Activated CD4-positive, alpha-beta T cell treated with anti-CD3 and anti-CD28 coated beads for 36 hours (primary cell): ENCODE results near the gene DCUN1D2. TPM values are rescaled to one million over a fixed set of nuclear protein-coding genes. Genes with fewer than 3 reads are reported as not detected.

Experiments
- ATAC-seq: fragments of 200-7000 bp; cut with Tn5 transposase; one replicate; pipeline ENCODE4 v1.10.0; 2021; ENCODE audit warnings: mild to moderate bottlenecking, moderate library complexity
- CTCF ChIA-PET: fragments of 350-600 bp; sonication (Branson Sonifier 250); formaldehyde crosslinking; loops from one replicate; lab custom pipeline; 2021; ENCODE audit warnings: antibody characterized with exemption; lab: Charles Lee
- POLR2A ChIA-PET: fragments of 350-600 bp; sonication (Branson Sonifier 250); formaldehyde crosslinking; loops from one replicate; lab custom pipeline; 2021; ENCODE audit warnings: antibody characterized with exemption, inconsistent platforms; lab: Charles Lee
- DNase-seq: peaks from one replicate; pipeline ENCODE4 v3.0.0-alpha.2; 2020
- H3K27ac Mint-ChIP-seq: one replicate; pipeline ENCODE4 v1.8.0; 2021; ENCODE audit warnings: mixed read lengths
- H3K27me3 Mint-ChIP-seq: one replicate; pipeline ENCODE4 v1.8.0; 2021; ENCODE audit warnings: mixed read lengths
- H3K36me3 Mint-ChIP-seq: one replicate; pipeline ENCODE4 v1.8.0; 2021; ENCODE audit warnings: low read depth, mixed read lengths
- H3K4me1 Mint-ChIP-seq: one replicate; pipeline ENCODE4 v1.8.0; 2021; ENCODE audit warnings: mixed read lengths
- H3K4me3 Mint-ChIP-seq: one replicate; pipeline ENCODE4 v1.8.0; 2021; ENCODE audit warnings: mild to moderate bottlenecking, moderate library complexity, mixed read lengths
- H3K9me3 Mint-ChIP-seq: one replicate; pipeline ENCODE4 v1.8.0; 2021; ENCODE audit warnings: low read depth, mixed read lengths
- intact Hi-C, 2 experiments: fragments of 100-400 bp; cut with DNase I in 1 of 2; cut with micrococcal nuclease in 1 of 2; formaldehyde crosslinking; loops; one replicate each; pipeline versions ENCODE4 v1.14.2 to v1.15.1; 2022 to 2024; cut with DNase I, micrococcal nuclease
- total RNA-seq, 2 experiments: library from RNA; stranded (reverse); gene quantifications; one replicate each; pipeline ENCODE4 v1.2.3, GENCODE V29; 2021

The DCUN1D2 gene
- 10 to 100 TPM; 12.1 to 15.3 TPM for total RNA-seq

DNA sequence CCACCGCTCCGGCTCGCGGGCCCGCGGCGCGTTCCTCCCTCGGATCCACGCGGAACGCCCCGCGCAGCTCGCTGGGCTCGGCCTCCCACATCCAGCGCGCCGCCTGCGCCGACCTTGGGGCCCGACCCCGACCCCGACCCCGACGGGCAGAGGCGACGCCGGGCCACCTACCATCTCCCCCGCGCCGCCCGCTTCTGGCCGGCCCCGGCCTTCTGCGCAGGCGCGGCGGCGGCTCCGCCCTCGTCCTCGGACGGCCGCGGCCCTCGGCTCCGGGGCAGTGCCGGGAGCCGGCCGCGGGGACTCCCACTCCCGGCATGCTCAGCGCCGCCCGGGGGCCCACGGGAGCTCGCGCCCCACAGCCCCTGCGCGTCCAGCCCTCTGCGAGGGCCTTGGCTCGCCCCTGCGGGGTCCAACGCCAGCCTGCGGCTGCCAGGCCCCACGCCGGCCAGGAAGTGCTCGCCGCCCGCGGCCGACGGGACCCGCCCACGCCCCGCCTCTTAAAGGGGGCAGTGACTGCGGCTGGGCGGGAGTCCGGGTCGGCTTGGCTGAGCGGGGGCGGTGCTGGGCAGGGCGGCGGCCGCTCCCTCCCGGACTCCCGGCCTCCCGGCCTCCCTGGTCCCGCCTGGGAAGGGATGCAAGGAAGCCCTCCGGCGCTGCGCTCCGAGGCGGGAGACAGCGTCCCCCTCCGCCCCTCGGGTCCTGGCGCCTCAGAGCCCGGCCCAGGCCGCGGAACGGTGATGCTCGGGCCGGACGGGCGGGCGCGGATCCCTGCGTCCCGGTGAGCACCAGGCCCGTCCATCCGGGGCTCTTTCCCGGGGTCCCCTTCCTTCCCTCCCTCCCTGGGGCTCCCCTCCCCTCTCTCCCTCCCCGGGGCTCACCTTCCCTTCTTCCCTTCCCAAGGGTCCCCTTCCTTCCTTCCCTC is at the start of gene DCUN1D2:
TSS of gene DCUN1D2 (minus strand) at position 216 of the 922 bp plus-strand sequence. CDS start at position 174, 42 bp downstream.
- Mint-ChIP-seq H3K4me1 (peaks cover 64% of the 10 kb centered on the region), H3K27ac (peak within 1 kb of the TSS; percentile 86), H3K36me3 (peaks cover 17% of the 10 kb centered on the region), H3K4me3 (peak within 1 kb of the TSS; percentile 85), H3K27me3 (no peaks in the 10 kb centered on the region), H3K9me3 (no peaks in the 10 kb centered on the region)
- POLR2A ChIA-PET, result no interaction called here
- ATAC-seq (peak; percentile 72), DNase-seq (peak; percentile 83)
- intact Hi-C loops, result loop anchor here (1.0 to 10.0 kb wide), 11 partner anchors 92 to 906 kb away; partner anchors contain the start of genes CUL4A (in 2 of the 2), TFDP1 (in 2 of the 2), CHAMP1 (in 1 of the 2) and LAMP1 (in 1 of the 2)
- CTCF ChIA-PET, result interaction anchor here (0.7 kb wide), 1 partner anchor 221 kb away, joined by 4 read pairs; no protein-coding TSS in a partner anchor

DNA sequence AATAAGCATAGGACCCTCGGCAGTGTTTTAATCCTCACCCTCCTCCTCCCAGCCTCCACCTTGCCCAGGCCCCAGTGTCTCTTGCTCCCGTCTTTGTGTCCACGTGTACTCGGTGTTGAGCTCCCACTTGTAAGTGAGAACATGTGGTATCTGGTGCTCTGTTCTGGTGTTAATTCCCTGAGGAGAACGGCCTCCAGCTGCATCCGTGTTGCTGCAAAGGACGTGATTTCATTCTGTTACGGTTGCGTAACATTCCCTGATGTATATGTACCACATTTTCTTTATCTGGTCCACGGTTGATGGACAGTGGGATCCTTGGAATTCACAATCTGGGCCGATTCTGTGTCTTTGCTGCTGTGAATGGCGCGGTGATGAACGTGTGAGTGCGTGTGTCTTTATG is 49.3 kb upstream of the DCUN1D2 start:
- ChIA-PET CTCF (no interaction called here), POLR2A (interaction anchor here (0.5 kb wide), 1 partner anchor 44 kb away, joined by 4 read pairs; no protein-coding TSS in a partner anchor)
- DNase-seq (no peak), ATAC-seq (no peak)
- no peak overlapping the region for H3K4me3 Mint-ChIP-seq
- H3K36me3 Mint-ChIP-seq, result peaks cover 24% of the 10 kb centered on the region
- intact Hi-C loops, result no loop called here
- no peak overlapping the region for H3K27ac Mint-ChIP-seq
- no peaks in the 10 kb centered on the region for H3K27me3 Mint-ChIP-seq
- H3K4me1 Mint-ChIP-seq, result peaks cover 2% of the 10 kb centered on the region
- peaks cover 7% of the 10 kb centered on the region for H3K9me3 Mint-ChIP-seq

DNA sequence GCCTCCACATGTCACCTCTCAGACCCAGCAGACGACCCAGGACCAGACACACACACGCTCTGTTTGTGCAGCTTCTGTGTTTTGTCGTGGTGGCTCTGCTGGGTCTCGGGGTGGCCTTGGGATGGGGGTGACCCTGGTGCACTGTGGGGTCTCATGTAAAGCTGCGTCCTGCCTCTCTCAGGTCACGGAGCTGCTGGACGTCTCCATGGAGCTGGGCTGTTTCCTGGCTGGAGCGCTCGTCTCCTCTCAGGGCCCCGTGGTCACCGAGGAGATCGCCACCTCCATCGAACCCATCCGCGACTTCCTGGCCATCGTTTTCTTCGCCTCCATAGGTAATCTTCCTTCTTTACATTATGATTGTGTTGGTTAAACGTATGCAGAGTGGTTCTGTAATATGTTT is 48.7 kb upstream of the DCUN1D2 start:
- ATAC-seq (no peak), DNase-seq (no peak)
- Mint-ChIP-seq H3K27ac (no peak overlapping the region), H3K4me1 (peaks cover 2% of the 10 kb centered on the region), H3K9me3 (peaks cover 7% of the 10 kb centered on the region), H3K36me3 (peaks cover 24% of the 10 kb centered on the region), H3K4me3 (no peak overlapping the region), H3K27me3 (no peaks in the 10 kb centered on the region)
- ChIA-PET CTCF (no interaction called here), POLR2A (no interaction called here)
- intact Hi-C loops, result no loop called here

DNA sequence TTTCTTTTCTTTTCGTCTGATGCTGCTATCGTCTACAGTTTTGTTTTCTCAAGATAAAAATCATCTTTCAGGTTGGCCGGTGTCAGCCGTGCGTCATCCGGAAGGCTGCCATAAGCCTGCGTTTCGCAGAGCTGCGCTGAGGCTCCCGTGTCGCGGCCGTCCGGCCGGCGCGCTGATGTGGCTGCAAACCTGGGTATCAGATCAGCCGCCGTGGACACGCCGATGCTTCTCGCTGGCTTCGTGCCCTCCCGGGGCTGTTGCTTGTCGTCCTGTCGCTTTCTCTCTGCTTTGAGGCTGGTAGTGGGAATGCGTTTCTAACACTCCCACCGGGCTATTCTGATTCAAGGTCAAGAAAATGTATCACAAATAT is 48.2 kb upstream of the DCUN1D2 start:
- Mint-ChIP-seq H3K4me1 (peaks cover 2% of the 10 kb centered on the region), H3K27me3 (no peaks in the 10 kb centered on the region), H3K36me3 (peaks cover 23% of the 10 kb centered on the region), H3K9me3 (peaks cover 7% of the 10 kb centered on the region), H3K4me3 (no peak overlapping the region), H3K27ac (no peak overlapping the region)
- ATAC-seq, result no peak
- no peak for DNase-seq
- POLR2A ChIA-PET, result no interaction called here
- CTCF ChIA-PET, result no interaction called here
- intact Hi-C loops, result no loop called here

DNA sequence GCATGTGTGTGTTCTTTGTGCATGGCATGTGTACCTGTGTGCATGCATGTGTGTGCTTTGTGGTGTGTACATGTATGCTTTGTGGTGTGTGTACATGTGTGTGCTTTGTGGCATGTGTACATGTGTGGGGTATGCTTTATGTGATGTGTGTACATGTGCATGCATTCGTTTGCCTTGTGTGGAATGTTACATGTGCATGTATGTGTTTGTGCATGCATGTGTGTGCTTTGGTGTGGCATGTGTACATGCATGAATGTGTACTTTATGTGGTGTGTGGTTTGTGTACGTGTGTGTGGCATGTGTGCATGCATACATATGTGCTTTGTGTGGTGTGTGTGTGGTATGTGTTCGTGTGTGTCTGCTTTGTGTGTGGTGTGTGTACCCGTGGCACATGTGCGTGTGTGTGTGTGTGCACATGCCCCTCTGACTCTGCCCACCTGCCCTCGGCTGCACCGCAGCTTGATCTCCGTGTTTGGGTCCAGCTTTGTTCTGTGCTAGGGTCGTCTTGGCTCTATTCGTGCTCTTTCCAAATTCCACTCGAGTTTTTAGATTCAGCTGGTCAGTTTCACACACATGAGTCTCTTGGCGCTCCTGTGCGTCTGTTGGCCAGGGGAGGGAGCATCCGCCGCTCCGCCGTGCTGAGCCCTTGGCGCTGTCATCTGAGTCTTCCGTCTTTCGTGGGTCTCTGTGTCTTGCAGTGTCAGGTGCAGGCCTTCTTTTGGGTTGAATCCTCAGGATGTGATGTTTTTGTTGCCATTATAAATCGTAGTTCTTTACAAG is 47.6 kb upstream of the DCUN1D2 start:
- Mint-ChIP-seq H3K4me3 (no peak overlapping the region), H3K36me3 (peaks cover 21% of the 10 kb centered on the region), H3K27ac (no peak overlapping the region), H3K9me3 (peaks cover 7% of the 10 kb centered on the region), H3K27me3 (no peaks in the 10 kb centered on the region), H3K4me1 (no peaks in the 10 kb centered on the region)
- intact Hi-C loops, result no loop called here
- DNase-seq (no peak), ATAC-seq (no peak)
- CTCF ChIA-PET, result no interaction called here
- POLR2A ChIA-PET, result no interaction called here

DNA sequence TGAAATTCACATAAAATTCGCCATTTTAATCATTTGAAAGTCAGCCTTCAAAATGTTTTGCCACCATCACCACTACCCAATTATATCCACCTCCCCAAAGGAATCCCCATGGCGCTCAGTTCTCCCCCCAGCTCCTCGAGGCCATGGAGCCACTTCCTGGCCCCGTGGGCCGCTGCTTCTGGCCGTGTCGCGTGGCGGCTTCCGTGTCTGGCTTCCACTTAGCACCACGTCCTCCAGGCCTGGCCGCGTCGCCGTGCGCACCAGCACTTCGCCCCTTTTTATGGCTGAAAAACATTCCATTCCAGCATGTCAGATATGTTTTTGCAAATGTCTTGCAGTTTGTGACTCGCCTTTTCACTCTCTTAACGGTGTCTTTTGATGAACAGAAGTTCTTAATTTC is 46.7 kb upstream of the DCUN1D2 start:
- no peak overlapping the region for H3K4me3 Mint-ChIP-seq
- intact Hi-C loops, result no loop called here
- H3K36me3 Mint-ChIP-seq, result peaks cover 21% of the 10 kb centered on the region
- DNase-seq (no peak), ATAC-seq (no peak)
- no peaks in the 10 kb centered on the region for H3K27me3 Mint-ChIP-seq
- H3K9me3 Mint-ChIP-seq, result peaks cover 7% of the 10 kb centered on the region
- CTCF ChIA-PET, result no interaction called here
- H3K4me1 Mint-ChIP-seq, result no peaks in the 10 kb centered on the region
- POLR2A ChIA-PET, result no interaction called here
- H3K27ac Mint-ChIP-seq, result no peak overlapping the region

DNA sequence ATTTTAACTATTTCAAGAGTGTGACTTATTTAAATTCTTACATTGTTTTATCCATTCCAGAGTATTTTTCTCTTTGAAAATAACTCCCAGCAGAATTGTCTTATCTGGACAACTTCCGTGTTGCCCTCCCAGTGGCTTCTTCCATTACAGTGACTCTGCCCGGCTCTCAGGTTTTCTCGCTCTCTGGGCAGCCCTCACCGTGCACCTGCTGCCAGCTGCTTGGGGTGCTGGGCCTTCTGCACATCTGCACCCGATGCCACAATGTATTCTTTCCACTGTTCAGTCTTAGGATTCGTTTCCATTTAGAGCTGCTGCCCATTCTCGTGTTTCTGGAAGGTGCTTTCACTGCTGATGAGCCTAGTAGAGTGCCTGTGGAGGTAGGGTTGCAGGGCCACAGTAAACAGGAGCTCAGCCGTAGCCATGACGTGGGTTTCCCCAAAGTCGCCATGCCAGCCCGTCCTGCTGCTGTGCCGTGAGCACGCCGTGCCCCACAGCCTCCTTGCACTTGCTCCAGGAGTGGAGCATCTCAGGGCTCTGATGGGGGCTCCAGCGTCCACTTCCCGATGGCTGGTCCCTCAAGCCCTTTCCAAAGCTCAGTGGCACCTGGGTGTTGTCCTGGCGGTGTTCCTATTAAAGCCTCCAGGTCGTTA is 46.1 kb upstream of the DCUN1D2 start:
- intact Hi-C loops, result no loop called here
- H3K27me3 Mint-ChIP-seq, result no peaks in the 10 kb centered on the region
- CTCF ChIA-PET, result no interaction called here

DNA sequence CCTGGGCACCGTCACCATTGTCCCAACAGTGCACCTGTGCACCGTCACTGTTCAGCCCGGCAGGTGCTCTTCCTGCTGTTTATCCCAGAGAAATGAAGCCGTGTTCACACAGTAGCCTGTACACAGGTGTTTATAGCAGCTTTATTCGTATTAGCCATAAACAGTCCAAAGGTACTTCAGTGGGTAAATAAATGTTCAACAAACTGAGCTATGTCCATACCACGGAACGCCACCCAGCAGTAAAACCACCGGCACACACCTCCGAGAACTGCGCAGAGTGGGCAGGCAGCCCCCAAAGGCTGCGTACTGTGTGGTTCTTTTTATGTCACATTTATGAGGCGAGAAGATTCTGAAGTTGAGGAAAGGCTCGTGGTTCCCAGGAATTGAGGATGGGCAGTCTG is 44.9 kb upstream of the DCUN1D2 start:
- ChIA-PET CTCF (no interaction called here), POLR2A (no interaction called here)
- no peak for DNase-seq
- H3K4me1 Mint-ChIP-seq, result no peaks in the 10 kb centered on the region
- ATAC-seq, result no peak
- H3K36me3 Mint-ChIP-seq, result peaks cover 11% of the 10 kb centered on the region
- intact Hi-C loops, result no loop called here
- no peak overlapping the region for H3K4me3 Mint-ChIP-seq
- H3K27ac Mint-ChIP-seq, result no peak overlapping the region
- no peaks in the 10 kb centered on the region for H3K9me3 Mint-ChIP-seq
- no peaks in the 10 kb centered on the region for H3K27me3 Mint-ChIP-seq

More for the DNA sequence above, 46.1 kb upstream of the DCUN1D2 start:
- DNase-seq (no peak), ATAC-seq (no peak)
- H3K27ac Mint-ChIP-seq, result no peak overlapping the region
- no peaks in the 10 kb centered on the region for H3K4me1 Mint-ChIP-seq
- POLR2A ChIA-PET, result no interaction called here
- H3K4me3 Mint-ChIP-seq, result no peak overlapping the region
- H3K36me3 Mint-ChIP-seq, result peaks cover 21% of the 10 kb centered on the region
- peaks cover 7% of the 10 kb centered on the region for H3K9me3 Mint-ChIP-seq

DNA sequence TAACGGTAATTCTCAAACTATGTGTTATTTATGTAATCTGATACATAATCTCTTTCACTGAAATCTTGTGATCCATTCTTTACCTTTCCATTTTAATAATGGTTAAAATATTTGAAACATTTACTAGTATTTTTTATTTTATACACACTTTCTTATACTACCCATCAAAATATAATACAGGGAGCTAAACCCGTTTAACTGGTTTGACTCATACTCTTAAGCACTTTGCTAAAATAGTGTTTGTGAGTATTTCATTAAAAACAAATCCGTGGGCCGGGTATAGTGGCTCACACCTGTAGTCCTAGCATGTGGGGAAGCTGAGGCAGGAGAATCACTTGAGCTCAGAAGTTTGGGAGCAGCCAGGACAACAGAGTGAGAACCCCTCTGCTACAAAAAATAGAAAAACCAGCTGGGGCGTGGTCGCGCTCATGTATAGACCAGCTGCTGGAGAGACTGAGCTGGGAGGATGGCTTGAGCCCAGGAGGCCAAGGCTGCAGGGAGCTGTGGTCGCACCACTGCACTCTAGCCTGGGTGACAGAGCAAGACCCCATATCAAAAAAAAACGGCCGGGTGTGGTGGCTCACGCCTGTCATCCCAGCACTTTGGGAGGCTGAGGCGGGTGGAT is 43.8 kb upstream of the DCUN1D2 start:
- H3K36me3 Mint-ChIP-seq, result peaks cover 8% of the 10 kb centered on the region
- ChIA-PET POLR2A (no interaction called here), CTCF (interaction anchor here (0.5 kb wide), 1 partner anchor 116 kb away, joined by 3 read pairs; no protein-coding TSS in a partner anchor)
- no peaks in the 10 kb centered on the region for H3K4me1 Mint-ChIP-seq
- intact Hi-C loops, result no loop called here
- H3K27me3 Mint-ChIP-seq, result no peaks in the 10 kb centered on the region
- no peak overlapping the region for H3K27ac Mint-ChIP-seq
- no peaks in the 10 kb centered on the region for H3K9me3 Mint-ChIP-seq
- DNase-seq, result no peak
- no peak overlapping the region for H3K4me3 Mint-ChIP-seq
- no peak for ATAC-seq

DNA sequence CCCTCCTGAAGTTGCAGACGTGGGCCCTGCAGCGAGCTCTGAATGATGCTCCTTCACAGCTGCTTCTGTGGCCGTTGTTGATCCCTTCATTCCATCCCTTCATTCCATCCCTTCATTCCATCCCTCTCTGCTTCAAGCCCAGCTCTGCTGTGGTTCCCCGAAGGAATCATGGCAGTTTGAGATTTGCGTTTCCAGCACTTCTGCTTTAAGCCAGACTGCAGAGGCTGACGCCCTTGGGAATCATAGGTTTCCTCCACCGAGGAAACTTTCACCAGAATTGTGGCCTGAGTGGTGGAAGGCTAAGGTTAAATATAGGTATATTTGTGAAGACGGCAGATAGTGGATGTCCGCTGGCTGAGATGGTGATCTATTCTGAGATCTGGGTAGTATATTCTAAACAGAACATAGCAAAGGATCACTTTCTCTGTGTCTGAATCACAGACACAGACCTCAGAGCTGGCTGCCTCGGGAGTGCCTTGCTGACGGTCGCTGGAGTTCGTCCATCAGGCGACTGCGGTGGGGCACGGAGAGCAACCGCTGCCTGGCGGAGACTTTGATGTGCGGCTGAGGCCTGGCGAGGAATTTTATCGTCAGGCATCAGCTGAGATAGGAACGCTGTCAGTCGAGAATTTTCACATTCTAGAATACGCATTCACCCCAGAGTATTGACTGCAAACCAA is 42.8 kb upstream of the DCUN1D2 start:
- H3K36me3 Mint-ChIP-seq, result peaks cover 12% of the 10 kb centered on the region
- ChIA-PET POLR2A (no interaction called here), CTCF (no interaction called here)
- no peak overlapping the region for H3K4me3 Mint-ChIP-seq
- H3K27me3 Mint-ChIP-seq, result no peaks in the 10 kb centered on the region
- DNase-seq (no peak), ATAC-seq (no peak)
- H3K4me1 Mint-ChIP-seq, result no peaks in the 10 kb centered on the region
- H3K27ac Mint-ChIP-seq, result no peak overlapping the region
- intact Hi-C loops, result no loop called here
- no peaks in the 10 kb centered on the region for H3K9me3 Mint-ChIP-seq
